Right lobe of liver (tissue), 4 donors: ENCODE data around the gene SLC25A12.

ENCODE experiments used
- CTCF ChIP-seq, 4 donors: fragments of 200-600 bp in 3 of 4; fragments of 450-650 bp in 1 of 4; IDR thresholded peaks; one replicate each; pipeline versions ENCODE4 v1.5.1 to v1.8.0; 2016 to 2022; ENCODE audit warnings: antibody characterized with exemption in 4 of 4, mild to moderate bottlenecking in 2 of 4
- POLR2A ChIP-seq: fragments of 450-650 bp; IDR thresholded peaks from one replicate; pipeline ENCODE4 v1.6.1; 2017; ENCODE audit warnings: antibody characterized with exemption, mild to moderate bottlenecking
- donor health status: DM: no; HTN: no; CAD: no.
- donor health status: DM: no; HTN: no; CAD: no.
- donor health status: DM: no; HTN: yes; CAD: no.

- no peak for TF ChIP-seq CTCF (IDR thresholded peaks at IDR 0.05)
- no peak for TF ChIP-seq POLR2A
These were observed 86.9 kb downstream of the SLC25A12 start for GRCh38 chr2:171807119-171807518.
